OCI-LY7 (cell line): Measurements from ENCODE around the gene TVP23A.

Source experiments
- EZH2phosphoT487 ChIP-seq: fragments of 200-600 bp; sonication (generic); IDR thresholded peaks from 2 replicates; pipeline ENCODE4 v1.6.1; 2018; ENCODE audit warnings: low read depth, borderline replicate concordance, mild to moderate bottlenecking, mixed run types, antibody characterized with exemption, low read length, moderate library complexity, mixed read lengths
- TF ChIP-seq, protein P1 (sequence below): fragments of 200-600 bp; sonication (generic); conservative IDR thresholded peaks from 2 replicates; pipeline ENCODE4 v1.5.1; 2014; ENCODE audit warnings: mild to moderate bottlenecking, antibody characterized with exemption, low read length, moderate library complexity, mixed read lengths

DNA sequence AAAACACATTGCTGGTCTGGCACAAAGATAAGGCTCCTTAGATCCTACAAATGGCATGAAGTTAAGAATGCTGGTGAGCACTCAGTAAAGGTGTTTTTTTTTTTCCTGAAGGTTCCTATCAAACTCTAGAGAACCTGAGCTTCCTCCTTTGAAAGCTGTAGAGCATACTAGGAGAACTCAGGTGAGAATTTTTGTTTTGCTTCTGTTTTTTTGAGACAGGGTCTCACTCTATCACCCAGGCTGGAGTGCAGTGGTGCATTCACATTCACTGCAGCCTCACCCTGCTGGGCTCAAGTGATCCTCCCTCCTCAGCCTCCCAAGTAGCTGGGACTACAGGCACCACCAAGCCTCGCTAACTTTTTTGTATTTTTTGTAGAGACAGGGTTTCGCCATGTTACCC lies 37.4 kb upstream of the TVP23A start:
- TF ChIP-seq, protein P1, sequence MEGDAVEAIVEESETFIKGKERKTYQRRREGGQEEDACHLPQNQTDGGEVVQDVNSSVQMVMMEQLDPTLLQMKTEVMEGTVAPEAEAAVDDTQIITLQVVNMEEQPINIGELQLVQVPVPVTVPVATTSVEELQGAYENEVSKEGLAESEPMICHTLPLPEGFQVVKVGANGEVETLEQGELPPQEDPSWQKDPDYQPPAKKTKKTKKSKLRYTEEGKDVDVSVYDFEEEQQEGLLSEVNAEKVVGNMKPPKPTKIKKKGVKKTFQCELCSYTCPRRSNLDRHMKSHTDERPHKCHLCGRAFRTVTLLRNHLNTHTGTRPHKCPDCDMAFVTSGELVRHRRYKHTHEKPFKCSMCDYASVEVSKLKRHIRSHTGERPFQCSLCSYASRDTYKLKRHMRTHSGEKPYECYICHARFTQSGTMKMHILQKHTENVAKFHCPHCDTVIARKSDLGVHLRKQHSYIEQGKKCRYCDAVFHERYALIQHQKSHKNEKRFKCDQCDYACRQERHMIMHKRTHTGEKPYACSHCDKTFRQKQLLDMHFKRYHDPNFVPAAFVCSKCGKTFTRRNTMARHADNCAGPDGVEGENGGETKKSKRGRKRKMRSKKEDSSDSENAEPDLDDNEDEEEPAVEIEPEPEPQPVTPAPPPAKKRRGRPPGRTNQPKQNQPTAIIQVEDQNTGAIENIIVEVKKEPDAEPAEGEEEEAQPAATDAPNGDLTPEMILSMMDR: no peak
- TF ChIP-seq EZH2phosphoT487: no peak
